NCI-H82 treated with DMSO at 0.1 percent for 48 hours (cell line): ENCODE measurements around the gene GRIA4.
A peak's percentile ranks its signal among the peaks of the same experiment; 100 is the strongest.

ENCODE experiments used
- DNase-seq: peaks from one replicate; lab custom pipeline; 2025; ENCODE audit not compliant: unreplicated experiment; lab: John Stamatoyannopoulos, UW

Gene GRIA4

DNA sequence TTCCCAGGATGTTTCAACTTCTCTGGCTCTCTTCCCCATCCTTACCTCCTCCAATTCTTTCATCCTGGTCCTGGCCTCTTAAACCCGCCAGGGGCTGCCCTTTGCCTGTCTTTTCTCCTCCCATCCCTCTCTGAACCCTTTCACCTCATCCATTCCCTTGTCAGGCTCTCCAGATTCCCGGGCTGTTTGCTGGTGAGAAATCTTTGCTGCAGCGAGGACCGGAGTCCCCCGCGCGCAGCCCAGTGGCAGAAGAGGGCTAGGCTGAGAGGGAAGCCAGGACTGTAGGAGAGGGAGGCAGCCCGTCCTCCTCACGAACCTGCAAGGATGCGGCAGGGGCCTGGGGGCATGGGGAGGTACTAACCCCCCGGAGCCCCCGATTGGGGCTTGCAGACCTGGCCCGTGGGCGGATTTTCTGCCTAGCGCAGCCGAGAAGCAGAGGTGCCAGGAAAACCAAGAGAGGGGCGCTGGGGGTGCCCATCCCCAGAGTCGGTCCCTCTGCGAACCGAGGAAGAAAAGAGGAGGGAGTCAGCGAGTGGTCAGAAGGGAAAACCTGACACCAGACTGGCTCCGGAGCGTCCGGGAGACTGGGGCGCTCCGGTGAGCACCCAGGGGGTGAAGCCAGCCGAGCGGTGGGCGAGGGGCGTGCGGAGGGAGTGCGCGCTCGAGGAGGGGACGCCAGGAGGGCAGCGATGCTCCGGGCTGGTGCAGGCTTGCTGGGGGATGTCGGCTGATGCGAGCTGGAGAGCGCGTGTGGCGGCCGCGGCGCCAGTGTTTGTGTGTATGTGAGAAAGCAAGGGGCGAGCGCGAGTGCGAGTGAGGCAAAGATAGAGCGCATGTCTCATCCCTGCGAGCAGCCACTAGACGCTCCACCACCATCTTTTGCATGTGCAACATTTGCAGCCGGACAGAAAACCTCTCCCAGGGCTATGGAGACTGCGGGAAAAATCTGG is at the start of gene GRIA4:
Gene GRIA4, plus strand, starts transcription at position 242 of the 950 bp plus-strand sequence. CDS start 925 bp downstream, outside the sequence.
- peak; percentile 5 for DNase-seq

GRCh38 chr11:105573091-105573490 is 36.8 kb upstream of the GRIA4 start:
- DNase-seq = no peak

- DNase-seq = no peak
These were observed 34.9 kb upstream of the GRIA4 start for GRCh38 chr11:105574974-105575373.

DNA sequence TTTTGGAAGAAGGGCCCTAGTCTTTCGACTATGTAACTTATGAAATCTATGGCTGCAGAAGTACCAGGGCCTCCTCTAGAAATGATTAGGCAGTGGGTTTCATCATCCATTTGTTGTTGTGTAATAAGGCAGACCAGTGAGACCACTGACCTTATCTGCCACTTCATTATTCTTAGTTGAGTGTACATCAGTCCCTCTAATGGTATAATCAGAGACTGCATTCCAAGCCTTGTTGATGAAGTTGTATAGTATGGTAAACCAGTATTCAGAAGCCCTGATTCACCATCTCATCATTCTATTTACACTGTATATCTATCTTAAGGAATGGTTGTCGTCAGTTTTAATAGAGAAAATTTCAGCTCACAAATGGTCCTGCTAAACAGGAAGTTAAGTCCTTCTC is 32.2 kb upstream of the GRIA4 start:
- no peak for DNase-seq

GRCh38 chr11:105579111-105579510 is 30.8 kb upstream of the GRIA4 start:
- no peak for DNase-seq

- no peak for DNase-seq
These were observed 27.4 kb upstream of the GRIA4 start for GRCh38 chr11:105582497-105582896.

GRCh38 chr11:105588001-105588400 is 21.9 kb upstream of the GRIA4 start:
- no peak for DNase-seq

DNA sequence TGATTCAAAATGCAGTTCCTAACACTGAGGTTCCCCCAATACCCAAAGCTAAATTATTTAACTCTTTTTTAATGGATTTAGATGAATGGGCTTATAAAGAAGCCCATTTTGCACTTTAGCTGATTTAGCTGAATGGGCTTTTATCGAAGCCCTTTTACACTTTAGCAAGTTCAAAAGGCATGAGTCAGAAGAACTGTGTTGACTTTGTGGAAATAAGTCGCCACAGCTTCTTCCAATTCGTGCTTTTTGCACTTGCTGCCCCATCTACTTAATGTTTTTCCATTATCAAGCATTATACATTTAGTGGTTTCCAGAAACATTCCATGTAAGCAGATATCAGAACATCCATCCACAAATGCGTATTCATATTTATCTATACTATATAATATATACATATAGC is 20.5 kb upstream of the GRIA4 start:
- DNase-seq = no peak

- DNase-seq = no peak
These were observed 17.8 kb upstream of the GRIA4 start for GRCh38 chr11:105592035-105592434.

DNA sequence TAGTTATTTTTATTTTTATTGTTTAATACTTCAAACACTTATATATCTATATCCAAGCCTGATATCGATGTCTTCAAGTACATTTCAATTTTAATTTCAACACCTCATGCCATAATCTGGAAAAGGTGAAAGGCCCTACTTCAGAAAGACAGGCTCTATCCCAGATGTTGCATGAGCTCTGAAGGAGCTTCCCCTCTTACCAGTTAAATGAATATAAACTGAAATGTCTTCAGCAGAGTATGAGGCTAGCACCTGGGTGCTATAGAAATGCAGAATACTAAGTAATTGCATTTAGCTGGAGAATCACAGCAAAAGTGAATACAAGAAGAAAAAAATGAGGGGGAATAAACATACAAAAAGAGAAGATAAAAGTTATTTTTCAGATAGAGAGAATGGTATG is 11.5 kb upstream of the GRIA4 start:
- DNase-seq = no peak

DNA sequence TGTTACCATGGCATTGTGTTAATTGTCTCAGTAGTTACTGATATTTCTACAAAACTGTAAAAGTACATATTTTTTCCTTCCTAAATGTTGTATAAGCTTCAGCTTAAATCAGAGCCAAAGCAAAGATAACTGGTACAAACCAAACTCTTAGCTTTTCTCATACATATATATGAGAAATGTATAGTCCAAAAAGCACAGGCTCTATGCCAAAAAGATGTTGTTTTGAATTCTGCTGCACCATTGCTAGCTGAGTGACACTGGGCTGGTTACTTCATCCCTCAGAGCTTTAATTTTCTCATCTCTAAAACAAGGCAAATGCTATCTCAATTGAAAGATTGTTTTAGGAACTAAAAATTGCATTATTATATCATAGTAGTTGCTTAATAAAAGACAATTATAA is 6.7 kb upstream of the GRIA4 start:
- DNase-seq = no peak

- DNase-seq = no peak
These were observed 512 bp upstream of the GRIA4 start for GRCh38 chr11:105609341-105609781.

DNA sequence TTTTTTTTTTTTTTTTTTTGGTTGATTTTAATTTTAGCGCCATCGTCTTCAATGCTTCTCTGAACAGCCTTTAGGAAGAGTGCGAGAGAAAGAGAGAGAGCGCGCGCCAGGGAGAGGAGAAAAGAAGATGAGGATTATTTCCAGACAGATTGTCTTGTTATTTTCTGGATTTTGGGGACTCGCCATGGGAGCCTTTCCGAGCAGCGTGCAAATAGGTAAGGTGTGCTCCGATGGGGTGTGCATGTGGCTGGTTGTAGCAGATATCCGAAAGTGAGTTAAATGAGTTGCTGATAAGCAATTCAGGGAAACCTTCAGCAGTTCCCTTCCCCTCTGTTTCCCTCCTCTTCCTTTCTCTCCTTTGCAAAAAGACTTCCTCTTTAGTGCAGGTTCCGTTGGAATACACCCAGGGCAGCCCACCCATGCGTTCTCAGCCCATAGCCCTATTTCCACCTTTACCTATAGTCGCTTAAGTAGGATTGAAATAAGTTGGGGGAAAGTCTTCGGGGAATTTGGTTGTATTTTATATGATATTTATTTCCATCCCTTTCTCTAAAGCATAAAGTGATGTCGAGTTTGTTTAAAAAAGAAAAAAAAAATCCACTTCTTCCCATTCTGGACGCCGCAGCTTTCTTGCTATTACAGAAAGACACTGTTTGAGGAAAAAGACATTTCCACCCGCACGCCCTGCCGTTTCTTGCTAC is 1.1 kb downstream of the GRIA4 start:
- no peak for DNase-seq

DNA sequence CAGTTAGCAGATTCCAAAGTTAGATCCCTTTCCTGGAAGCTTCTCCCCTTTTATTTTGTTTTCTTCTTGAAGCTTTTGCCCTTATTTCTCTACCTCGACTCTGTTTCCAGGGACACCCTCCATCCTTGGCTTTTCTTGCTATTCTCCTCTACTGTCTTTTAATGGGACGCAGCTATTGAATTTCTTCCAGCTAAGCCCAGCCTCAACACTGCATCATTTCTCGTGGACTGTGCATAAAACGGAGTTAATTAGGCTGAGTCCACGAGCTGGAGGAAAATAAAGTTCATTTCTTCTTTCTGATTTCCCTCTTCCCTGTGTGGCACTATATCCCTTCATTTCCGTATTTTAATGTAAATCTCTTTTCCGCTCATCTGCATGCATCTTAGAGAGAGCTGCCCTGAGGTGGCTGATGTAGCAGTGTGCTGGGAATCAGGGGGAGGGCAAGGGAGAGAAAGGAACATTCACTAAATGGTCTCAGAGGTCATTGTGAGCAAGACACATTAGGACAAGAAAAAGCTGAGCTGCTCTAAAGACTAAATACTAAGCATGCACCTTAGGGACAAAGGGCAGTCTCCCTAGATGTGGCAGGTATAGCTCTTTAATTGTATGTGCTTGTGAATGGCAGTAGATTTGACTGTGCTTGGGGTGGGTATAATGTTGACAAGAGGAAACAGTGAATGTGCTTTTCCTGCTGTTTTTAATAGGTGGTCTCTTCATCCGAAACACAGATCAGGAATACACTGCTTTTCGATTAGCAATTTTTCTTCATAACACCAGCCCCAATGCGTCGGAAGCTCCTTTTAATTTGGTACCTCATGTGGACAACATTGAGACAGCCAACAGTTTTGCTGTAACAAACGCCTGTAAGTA is 1.9 kb downstream of the GRIA4 start:
- DNase-seq = no peak

GRCh38 chr11:105612771-105613170 is 2.9 kb downstream of the GRIA4 start:
- no peak for DNase-seq

- no peak for DNase-seq
These were observed 3.3 kb downstream of the GRIA4 start for GRCh38 chr11:105613183-105613582.

DNA sequence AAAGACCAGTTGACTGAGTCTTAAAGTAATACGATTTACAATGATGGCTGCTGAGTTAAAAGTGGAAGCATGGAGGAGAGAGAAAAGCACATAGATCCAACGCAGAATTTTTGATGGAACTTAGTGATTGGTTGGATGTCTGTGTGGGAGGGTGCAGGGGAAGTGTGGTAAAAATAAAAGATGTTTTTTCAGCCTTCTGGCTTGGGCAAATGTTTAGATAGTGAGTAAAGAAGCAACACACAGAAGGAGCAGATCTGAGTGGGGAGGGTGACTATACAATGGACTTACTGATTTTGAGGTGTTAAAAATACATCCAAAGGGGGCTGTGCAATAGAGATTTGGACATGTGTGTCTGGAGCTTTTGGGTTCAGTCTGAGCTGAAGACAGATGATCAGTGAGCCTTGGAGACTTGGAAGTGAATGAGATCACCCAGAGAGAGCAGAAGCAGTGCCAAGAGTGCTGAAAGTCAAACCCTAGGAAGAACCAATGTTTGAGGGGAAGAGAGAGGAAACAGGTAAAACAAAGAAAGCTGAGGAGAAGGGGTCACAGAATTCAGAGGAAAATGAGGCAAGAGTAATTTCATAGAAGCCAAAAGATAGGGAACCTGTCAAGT is 8.6 kb downstream of the GRIA4 start:
- no peak for DNase-seq

DNA sequence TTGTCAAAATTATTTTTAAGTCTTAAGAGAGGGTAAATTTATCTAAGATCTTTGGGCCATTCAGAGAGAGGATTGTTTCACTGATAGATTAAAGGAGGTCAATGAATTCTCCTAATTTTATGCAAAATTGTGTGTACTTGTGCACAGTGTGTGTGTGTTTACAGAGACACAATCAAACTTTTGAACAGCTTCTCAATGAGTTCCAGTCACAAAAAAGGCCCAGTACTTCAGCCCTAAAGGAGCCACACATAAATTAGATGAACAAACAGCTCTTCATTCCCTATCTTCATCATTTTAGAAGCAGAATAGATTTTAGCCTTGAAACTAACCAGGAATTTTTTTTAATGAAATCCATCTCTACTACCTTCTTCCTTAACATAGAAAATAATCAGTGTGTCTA is 9.7 kb downstream of the GRIA4 start:
- no peak for DNase-seq

- no peak for DNase-seq
These were observed 12.1 kb downstream of the GRIA4 start for GRCh38 chr11:105622016-105622415.

DNA sequence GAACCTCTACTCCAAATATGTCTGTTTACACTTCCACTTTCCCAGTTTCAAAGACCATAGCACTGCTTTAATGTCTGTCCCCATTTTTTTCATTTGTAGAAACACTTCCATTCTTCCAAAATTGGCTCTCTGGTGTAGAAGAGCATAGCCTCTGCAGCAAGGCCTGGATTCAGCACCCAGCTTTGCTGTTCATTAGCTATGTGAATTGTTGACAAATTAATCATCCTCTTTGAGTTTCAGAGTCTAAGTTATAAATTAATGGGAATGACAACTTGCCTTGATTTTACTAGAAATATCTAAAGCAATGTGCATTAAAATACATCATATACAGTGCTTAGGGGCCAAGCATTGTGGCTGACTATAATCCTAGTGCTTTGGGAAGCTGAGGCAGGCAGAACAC is 22.4 kb downstream of the GRIA4 start:
- DNase-seq = no peak

DNA sequence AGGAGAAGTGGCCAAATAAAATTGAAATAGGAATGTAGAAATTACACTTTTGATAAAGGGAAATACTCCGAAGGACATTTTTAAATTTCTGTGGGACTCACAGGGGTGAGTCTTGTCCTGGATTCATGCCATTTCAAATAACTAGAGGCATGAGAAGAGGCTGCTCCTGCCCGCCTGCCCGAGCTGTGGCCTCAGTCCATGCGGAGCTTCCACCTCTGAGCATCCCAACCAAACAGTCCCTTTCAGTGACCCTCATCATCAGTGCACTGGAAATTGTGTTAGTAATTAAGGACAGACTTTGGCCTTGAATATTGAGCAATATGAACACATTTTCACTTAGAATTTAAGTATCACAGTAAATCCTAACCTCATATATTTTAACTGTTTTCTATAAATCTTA is 25.6 kb downstream of the GRIA4 start:
- no peak for DNase-seq
